GM23338 (cell line): ENCODE measurements around the gene CAPN8.

ENCODE experiments used
- CREB1 ChIP-seq: fragments of 250-450 bp; sonication (Bioruptor Pico); IDR thresholded peaks from 2 replicates; pipeline ENCODE4 v1.5.0; 2020; ENCODE audit warnings: low read depth, mild to moderate bottlenecking, moderate library complexity
- CTCF ChIP-seq, 2 experiments: fragments of 200-600 bp in 1 of 2; sonication (generic) in 1 of 2; conservative IDR thresholded peaks; 2 replicates each; pipeline versions ENCODE4 v1.5.1 to v1.6.1; 2016 to 2017; ENCODE audit warnings: antibody characterized with exemption in 2 of 2, low read depth in 2 of 2, mild to moderate bottlenecking in 2 of 2, moderate library complexity in 1 of 2
- ETS1 ChIP-seq: IDR thresholded peaks from 2 replicates; pipeline ENCODE4 v1.6.1; 2016; ENCODE audit warnings: antibody characterized with exemption
- EZH2 ChIP-seq: fragments of 200-600 bp; sonication (generic); IDR thresholded peaks from one replicate; pipeline ENCODE4 v1.8.0; 2017; ENCODE audit warnings: antibody characterized with exemption, mild to moderate bottlenecking, low read depth; ENCODE audit not compliant: unreplicated experiment
- EZH2phosphoT487 ChIP-seq: fragments of 200-600 bp; sonication (generic); IDR thresholded peaks from one replicate; pipeline ENCODE4 v1.8.1; 2018; ENCODE audit warnings: antibody characterized with exemption; ENCODE audit not compliant: unreplicated experiment
- JUNB ChIP-seq: IDR thresholded peaks from one replicate; pipeline ENCODE4 v1.6.1; 2016; ENCODE audit warnings: antibody characterized with exemption; ENCODE audit not compliant: unreplicated experiment
- POLR2AphosphoS5 ChIP-seq: IDR thresholded peaks from 2 replicates; pipeline ENCODE4 v1.6.1; 2016; ENCODE audit warnings: antibody characterized with exemption, low read depth
- REST ChIP-seq: IDR thresholded peaks from one replicate; pipeline ENCODE4 v1.6.1; 2018; ENCODE audit warnings: antibody characterized with exemption; ENCODE audit not compliant: unreplicated experiment
- ZNF331 ChIP-seq: fragments of 250-450 bp; sonication (Bioruptor Pico); IDR thresholded peaks from 2 replicates; pipeline ENCODE4 v1.5.0; 2020; ENCODE audit warnings: low read depth, mild to moderate bottlenecking, moderate library complexity

GRCh38 chr1:223674119-223674890, 8.8 kb upstream of the CAPN8 start:
- TF ChIP-seq CREB1: no peak
- no peak for TF ChIP-seq REST
- TF ChIP-seq EZH2: no peak
- TF ChIP-seq CTCF (conservative IDR thresholded peaks at IDR 0.05; ENCODE audit: low read depth in 2 of 2): no peak
- TF ChIP-seq POLR2AphosphoS5: no peak
- TF ChIP-seq JUNB: no peak
- no peak for TF ChIP-seq EZH2phosphoT487
- TF ChIP-seq ETS1: no peak
- no peak for TF ChIP-seq ZNF331 (CRISPR knock-in tag)
